ENCODE results near the gene HOXA7. TPM values are rescaled to one million over a fixed set of nuclear protein-coding genes. Genes with fewer than 3 reads are reported as not detected.

Gene HOXA7
- polyA plus RNA-seq, 1 of the 3 experiments (the other 2 are of a cell fraction), result not detected

DNA sequence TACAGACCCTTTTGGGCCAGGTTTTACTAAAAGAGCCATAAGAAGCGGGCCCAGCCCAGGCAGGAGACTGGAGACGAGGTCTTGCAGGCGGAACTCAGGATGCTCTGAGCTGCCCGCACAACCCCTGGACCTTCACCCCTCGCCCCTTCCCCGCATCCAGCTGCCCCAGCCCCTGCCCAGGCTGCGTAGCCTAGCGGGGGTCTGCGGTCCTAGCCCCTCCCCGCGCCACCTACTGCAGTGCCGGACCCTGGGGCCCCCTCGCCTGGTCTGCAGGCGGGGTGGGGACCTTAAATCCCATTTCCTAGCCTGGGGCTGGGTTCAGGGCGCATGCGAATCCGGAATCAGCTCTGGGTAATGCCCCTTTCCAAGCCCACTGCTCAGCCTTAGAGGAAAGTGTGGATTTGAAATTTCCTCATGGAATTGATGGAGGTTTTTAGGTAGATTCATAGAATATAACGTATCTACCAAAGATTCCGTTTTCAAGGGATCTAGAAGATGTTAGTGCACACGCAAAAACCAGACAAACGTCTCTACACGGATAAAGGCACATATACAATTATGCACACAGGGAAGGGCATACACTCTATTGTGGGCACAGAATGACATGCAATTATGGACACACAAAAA is 3.5 kb downstream of the HOXA7 start:
- Histone ChIP-seq H3K36me3 (replicated peaks in 1 of 2; ENCODE audit: control insufficient read depth in 1 of 2, insufficient read depth in 2 of 2, low read length in 1 of 2) (no peaks in the 10 kb centered on the region), H3F3A (replicated peaks; ENCODE audit: insufficient read depth) (no peaks in the 10 kb centered on the region), H3K27ac (ENCODE audit: low read depth in 2 of 2, low read length in 1 of 2) (no peak overlapping the region), H3K4me2 (no peak overlapping the region), H3K4me1 (ENCODE audit: control insufficient read depth in 1 of 2, insufficient read depth in 2 of 2, low read depth in 1 of 2, low read length in 1 of 2) (peaks cover 0 to 9% of the 10 kb centered on the region in 2 experiments; a peak in 1 of 4 replicates), H3K9ac (no peak overlapping the region), H2AFZ (ENCODE audit: low read depth) (no peak overlapping the region), H3K79me2 (ENCODE audit: insufficient read depth) (no peaks in the 10 kb centered on the region), H3K9me2 (no peaks in the 10 kb centered on the region), H3K27me3 (ENCODE audit: insufficient read depth) (peaks cover 100% of the 10 kb centered on the region), H3K4me3 (ENCODE audit: low read depth in 2 of 2, low read length in 1 of 2) (no peak overlapping the region), H3K9me3 (no peaks in the 10 kb centered on the region), H4K20me1 (ENCODE audit: insufficient read depth) (peaks cover 6% of the 10 kb centered on the region; the same call in 1 of the 2 replicates)
- ChIA-PET POLR2A (no interaction called here), CTCF (interaction anchor here (0.6 to 11.7 kb wide), 12 partner anchors 5 to 504 kb away, joined by 3 to 270 read pairs (median 6); partner anchors contain the start of genes HOXA10, HOXA3, HOXA5 and HOXA6)
- 20% methylated on average over 22 of the region's 22 CpGs for WGBS (ENCODE audit: low lambda C conversion rate)
- TF ChIP-seq NRF1 (IDR thresholded peaks at IDR 0.05; ENCODE audit: low read depth, low read length) (no peak), FOSL2 (IDR thresholded peaks at IDR 0.05; ENCODE audit: borderline replicate concordance, low read depth) (no peak), JUND (IDR thresholded peaks at IDR 0.05) (no peak), EP300 (IDR thresholded peaks at IDR 0.05; ENCODE audit: borderline replicate concordance in 1 of 2, low read depth in 1 of 2, low read length in 1 of 2) (no peak), ELF1 (IDR thresholded peaks at IDR 0.05) (no peak), SMC3 (IDR thresholded peaks at IDR 0.05; ENCODE audit: low read depth, low read length) (no peak), RCOR1 (IDR thresholded peaks at IDR 0.05; ENCODE audit: low read length) (no peak), POLR2AphosphoS5 (IDR thresholded peaks at IDR 0.05; ENCODE audit: low read depth, low read length) (no peak), GABPA (IDR thresholded peaks at IDR 0.05; ENCODE audit: low read depth) (no peak), FOXM1 (IDR thresholded peaks at IDR 0.05; ENCODE audit: low read depth) (no peak)
- TF ChIP-seq, protein P1, sequence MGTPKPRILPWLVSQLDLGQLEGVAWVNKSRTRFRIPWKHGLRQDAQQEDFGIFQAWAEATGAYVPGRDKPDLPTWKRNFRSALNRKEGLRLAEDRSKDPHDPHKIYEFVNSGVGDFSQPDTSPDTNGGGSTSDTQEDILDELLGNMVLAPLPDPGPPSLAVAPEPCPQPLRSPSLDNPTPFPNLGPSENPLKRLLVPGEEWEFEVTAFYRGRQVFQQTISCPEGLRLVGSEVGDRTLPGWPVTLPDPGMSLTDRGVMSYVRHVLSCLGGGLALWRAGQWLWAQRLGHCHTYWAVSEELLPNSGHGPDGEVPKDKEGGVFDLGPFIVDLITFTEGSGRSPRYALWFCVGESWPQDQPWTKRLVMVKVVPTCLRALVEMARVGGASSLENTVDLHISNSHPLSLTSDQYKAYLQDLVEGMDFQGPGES (IDR thresholded peaks at IDR 0.05; ENCODE audit: low read depth, low read length), result no peak
- TF ChIP-seq, protein P2, sequence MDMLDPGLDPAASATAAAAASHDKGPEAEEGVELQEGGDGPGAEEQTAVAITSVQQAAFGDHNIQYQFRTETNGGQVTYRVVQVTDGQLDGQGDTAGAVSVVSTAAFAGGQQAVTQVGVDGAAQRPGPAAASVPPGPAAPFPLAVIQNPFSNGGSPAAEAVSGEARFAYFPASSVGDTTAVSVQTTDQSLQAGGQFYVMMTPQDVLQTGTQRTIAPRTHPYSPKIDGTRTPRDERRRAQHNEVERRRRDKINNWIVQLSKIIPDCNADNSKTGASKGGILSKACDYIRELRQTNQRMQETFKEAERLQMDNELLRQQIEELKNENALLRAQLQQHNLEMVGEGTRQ (IDR thresholded peaks at IDR 0.05; ENCODE audit: borderline replicate concordance, low read depth, low read length), result no peak
- TF ChIP-seq, protein P3, sequence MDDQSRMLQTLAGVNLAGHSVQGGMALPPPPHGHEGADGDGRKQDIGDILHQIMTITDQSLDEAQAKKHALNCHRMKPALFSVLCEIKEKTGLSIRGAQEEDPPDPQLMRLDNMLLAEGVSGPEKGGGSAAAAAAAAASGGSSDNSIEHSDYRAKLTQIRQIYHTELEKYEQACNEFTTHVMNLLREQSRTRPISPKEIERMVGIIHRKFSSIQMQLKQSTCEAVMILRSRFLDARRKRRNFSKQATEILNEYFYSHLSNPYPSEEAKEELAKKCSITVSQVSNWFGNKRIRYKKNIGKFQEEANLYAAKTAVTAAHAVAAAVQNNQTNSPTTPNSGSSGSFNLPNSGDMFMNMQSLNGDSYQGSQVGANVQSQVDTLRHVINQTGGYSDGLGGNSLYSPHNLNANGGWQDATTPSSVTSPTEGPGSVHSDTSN (IDR thresholded peaks at IDR 0.05), result no peak
- TF ChIP-seq, protein P4, sequence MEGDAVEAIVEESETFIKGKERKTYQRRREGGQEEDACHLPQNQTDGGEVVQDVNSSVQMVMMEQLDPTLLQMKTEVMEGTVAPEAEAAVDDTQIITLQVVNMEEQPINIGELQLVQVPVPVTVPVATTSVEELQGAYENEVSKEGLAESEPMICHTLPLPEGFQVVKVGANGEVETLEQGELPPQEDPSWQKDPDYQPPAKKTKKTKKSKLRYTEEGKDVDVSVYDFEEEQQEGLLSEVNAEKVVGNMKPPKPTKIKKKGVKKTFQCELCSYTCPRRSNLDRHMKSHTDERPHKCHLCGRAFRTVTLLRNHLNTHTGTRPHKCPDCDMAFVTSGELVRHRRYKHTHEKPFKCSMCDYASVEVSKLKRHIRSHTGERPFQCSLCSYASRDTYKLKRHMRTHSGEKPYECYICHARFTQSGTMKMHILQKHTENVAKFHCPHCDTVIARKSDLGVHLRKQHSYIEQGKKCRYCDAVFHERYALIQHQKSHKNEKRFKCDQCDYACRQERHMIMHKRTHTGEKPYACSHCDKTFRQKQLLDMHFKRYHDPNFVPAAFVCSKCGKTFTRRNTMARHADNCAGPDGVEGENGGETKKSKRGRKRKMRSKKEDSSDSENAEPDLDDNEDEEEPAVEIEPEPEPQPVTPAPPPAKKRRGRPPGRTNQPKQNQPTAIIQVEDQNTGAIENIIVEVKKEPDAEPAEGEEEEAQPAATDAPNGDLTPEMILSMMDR (IDR thresholded peaks at IDR 0.05), result no peak
- DNase-seq, result peak; percentile 43

All from SK-N-SH (cell line).